ENCODE data around the gene VN1R5.

Gene VN1R5

GRCh38 chr1:247298124-247298481 is 42.2 kb downstream of the VN1R5 start:
- TF ChIP-seq, protein P1, sequence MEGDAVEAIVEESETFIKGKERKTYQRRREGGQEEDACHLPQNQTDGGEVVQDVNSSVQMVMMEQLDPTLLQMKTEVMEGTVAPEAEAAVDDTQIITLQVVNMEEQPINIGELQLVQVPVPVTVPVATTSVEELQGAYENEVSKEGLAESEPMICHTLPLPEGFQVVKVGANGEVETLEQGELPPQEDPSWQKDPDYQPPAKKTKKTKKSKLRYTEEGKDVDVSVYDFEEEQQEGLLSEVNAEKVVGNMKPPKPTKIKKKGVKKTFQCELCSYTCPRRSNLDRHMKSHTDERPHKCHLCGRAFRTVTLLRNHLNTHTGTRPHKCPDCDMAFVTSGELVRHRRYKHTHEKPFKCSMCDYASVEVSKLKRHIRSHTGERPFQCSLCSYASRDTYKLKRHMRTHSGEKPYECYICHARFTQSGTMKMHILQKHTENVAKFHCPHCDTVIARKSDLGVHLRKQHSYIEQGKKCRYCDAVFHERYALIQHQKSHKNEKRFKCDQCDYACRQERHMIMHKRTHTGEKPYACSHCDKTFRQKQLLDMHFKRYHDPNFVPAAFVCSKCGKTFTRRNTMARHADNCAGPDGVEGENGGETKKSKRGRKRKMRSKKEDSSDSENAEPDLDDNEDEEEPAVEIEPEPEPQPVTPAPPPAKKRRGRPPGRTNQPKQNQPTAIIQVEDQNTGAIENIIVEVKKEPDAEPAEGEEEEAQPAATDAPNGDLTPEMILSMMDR (IDR thresholded peaks at IDR 0.05; ENCODE audit: control extremely low read depth, extremely low read depth, low read depth, missing control alignments), result no peak
- ChIA-PET CTCF (interaction anchor here (0.8 to 0.9 kb wide), 2 partner anchors 10 to 75 kb away, joined by 3 read pairs; no protein-coding TSS in a partner anchor), POLR2A (no interaction called here)
- DNase-seq (ENCODE audit: extremely low spot score), result no peak

DNA sequence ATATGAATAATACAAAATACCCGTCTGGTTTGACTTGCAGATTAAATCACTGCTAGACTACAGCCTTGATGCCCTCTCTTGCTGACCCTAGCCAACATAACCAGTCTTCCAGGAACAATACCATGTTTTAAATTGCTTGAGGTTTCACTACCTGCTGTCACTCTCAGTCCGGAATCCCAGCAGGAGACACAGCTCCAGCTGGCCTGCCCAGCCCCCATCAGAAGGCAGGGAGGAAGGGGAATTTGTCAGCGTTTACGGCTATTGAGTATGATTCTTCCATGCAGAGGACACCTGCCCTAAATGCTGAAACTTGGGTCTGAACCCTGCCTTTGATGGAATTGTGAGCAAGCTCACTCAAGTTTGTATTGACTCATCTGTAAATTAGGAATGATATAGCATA is 42.8 kb downstream of the VN1R5 start:
- TF ChIP-seq, protein P1 (IDR thresholded peaks at IDR 0.05; ENCODE audit: control extremely low read depth, extremely low read depth, low read depth, missing control alignments), result no peak
- DNase-seq (ENCODE audit: extremely low spot score), result no peak
- CTCF ChIA-PET, result interaction anchor here (0.8 kb wide), 1 partner anchor 9 kb away, joined by 3 read pairs; no protein-coding TSS in a partner anchor
- POLR2A ChIA-PET, result no interaction called here

- DNase-seq (ENCODE audit: extremely low spot score), result no peak
- POLR2A ChIA-PET, result no interaction called here
- TF ChIP-seq, protein P1 (IDR thresholded peaks at IDR 0.05; ENCODE audit: control extremely low read depth, extremely low read depth, low read depth, missing control alignments), result no peak
Observed at GRCh38 chr1:247299723-247300381, 44.0 kb downstream of the VN1R5 start.

DNA sequence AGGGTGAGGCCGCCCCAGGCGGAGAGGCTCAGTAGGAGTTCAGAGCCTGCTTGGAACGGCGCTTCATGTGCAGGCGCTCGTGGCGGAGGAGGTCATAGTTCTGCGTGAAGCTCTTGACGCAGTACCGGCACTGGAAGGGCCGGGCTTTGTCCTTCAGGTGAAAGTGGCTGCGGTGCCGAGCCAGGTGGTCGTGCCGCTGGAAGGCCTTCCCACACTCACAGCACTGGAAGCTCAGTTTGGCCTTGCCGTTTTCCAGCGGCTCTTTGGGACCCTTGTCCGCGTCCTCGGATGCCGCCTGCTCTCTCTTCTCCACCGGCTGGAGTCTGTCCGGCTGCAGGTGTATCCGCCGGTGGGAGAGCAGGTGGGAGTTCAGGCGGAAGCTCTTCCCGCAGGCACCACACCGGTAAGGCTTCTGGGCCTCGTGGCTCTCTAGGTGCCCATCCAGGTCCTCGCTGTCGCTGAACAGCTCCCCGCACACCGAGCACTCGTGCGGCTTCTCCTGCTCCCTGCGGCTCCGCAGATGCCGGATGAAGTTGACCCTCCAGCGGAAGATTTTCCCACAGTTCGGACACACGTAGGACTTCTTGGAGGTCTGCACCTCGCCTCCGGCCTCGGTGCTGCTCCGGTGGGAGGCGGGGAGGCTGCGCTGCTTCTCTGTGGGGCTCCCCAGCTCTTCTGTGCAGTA is 44.8 kb downstream of the VN1R5 start:
- TF ChIP-seq, protein P1 (IDR thresholded peaks at IDR 0.05; ENCODE audit: control extremely low read depth, extremely low read depth, low read depth, missing control alignments), result no peak
- POLR2A ChIA-PET, result no interaction called here
- no peak for DNase-seq (ENCODE audit: extremely low spot score)
- CTCF ChIA-PET, result interaction anchor here (0.9 kb wide), 1 partner anchor 12 kb away, joined by 3 read pairs; no protein-coding TSS in a partner anchor

More at GRCh38 chr1:247299723-247300381, 44.0 kb downstream of the VN1R5 start:
- CTCF ChIA-PET, result no interaction called here

GRCh38 chr1:247301176-247301540 is 45.3 kb downstream of the VN1R5 start:
- TF ChIP-seq, protein P1 (IDR thresholded peaks at IDR 0.05; ENCODE audit: control extremely low read depth, extremely low read depth, low read depth, missing control alignments), result no peak
- no peak for DNase-seq (ENCODE audit: extremely low spot score)
- ChIA-PET CTCF (interaction anchor here (0.9 kb wide), 1 partner anchor 11 kb away, joined by 3 read pairs; no protein-coding TSS in a partner anchor), POLR2A (no interaction called here)

- POLR2A ChIA-PET, result no interaction called here
- no peak for DNase-seq (ENCODE audit: extremely low spot score)
- TF ChIP-seq, protein P1 (IDR thresholded peaks at IDR 0.05; ENCODE audit: control extremely low read depth, extremely low read depth, low read depth, missing control alignments), result no peak
- CTCF ChIA-PET, result no interaction called here
Observed at GRCh38 chr1:247303216-247303615, 47.3 kb downstream of the VN1R5 start.

All from GM10248 (cell line).